GM19324 (cell line): ENCODE measurements around the gene NCEH1.
"Not testable (repeated sequence)": the region's sequence is repeated elsewhere in the genome, so short reads cannot be mapped to it uniquely, and the experiment has no call there.

Experiments used
- ATAC-seq: cut with Tn5 transposase; IDR thresholded peaks from one replicate; pipeline ENCODE4 v1.9.1; 2021; ENCODE audit warnings: mild to moderate bottlenecking, moderate library complexity; ENCODE audit not compliant: unreplicated experiment, low FRiP score

NCEH1 gene

DNA sequence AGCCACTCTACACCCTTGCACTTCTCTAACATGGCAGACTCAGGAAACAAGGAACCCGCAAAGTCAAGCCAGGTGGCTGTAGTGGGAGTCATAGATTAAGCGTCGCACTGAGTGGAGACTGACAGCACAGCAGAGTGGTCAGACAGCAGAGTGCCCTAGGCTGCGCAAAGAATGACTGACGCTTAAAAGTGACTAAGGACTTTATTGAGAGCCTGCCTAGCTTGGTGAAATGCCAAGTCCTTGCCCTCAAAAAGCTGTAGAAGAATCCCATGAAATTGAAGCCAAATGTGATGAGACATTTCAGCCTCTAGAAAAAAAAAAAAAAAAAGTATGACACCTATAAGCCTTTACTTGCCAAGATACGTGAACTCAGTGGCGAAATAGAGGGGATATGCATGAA lies 30.2 kb downstream of the NCEH1 start:
- ATAC-seq: no peak

DNA sequence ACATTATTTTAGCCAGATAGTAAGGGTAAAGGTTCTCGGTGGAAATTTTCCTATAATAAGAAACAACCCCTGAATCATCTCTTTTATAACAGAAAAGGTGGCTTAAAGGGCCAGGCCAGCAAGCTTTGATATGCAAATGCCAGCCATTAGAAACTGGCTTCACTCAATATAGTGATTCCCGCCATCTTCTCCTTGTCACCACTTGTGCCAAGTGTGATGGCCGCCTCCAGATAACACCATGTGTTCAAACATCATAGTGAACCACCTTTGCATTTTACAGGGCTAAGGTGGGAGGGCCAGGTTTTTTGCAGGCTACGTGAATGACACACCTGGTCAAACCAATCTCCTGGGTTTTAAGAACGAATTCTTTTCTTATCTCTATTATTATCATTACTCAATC lies 31.3 kb downstream of the NCEH1 start:
- ATAC-seq: no peak

DNA sequence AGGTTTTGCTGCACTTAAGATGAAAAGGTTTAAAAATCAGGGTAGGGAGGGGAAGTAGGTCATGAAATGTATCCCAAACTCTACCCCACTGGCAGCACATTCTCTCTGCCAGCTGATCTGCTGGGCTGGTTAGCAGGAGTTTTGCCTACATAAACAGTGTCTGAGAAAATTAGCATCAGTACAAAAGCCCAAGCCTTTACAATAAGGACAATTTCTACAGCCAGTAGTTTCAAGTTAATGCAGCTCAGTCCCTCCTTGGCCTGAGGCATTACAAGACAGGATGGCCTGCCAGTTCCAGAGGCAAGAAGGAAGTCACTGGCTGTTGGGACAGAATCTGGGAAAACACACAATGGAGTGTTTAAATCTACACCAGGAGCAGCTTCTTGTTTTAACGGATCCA lies 32.8 kb downstream of the NCEH1 start:
- ATAC-seq: no peak

DNA sequence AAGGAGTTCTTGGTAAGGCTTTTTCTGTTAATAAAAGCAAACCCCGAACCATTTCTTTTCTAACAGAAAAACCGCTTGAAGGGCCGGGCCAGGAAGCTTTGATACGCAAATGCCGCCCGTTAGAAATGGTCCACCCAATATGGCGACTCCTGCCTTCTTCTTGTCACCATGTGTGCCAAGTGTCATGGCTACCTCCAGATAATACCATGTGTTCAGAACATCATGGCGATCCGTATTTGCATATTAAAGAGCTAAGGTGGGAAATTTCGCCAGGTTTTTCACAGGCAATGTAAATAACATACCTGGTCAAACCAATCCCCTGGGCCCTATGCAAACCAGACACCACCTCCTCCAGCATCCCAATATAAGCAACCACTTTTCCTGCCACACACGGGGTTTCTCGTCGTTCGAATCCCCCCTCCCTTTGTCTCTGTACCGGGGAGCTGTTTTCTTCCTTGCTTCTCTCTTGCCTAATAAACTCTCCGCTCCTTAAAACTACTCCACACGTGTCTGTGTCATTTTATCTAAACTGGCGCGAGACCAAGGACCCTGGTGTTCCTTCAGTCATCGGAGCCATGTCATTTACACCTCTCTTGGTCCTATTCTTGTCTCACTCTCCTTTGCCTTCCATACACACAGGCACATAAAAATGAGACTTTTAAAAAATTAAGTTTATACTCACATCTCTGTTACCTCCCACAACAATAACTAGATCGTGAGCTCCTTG lies 34.5 kb downstream of the NCEH1 start:
- no peak for ATAC-seq

DNA sequence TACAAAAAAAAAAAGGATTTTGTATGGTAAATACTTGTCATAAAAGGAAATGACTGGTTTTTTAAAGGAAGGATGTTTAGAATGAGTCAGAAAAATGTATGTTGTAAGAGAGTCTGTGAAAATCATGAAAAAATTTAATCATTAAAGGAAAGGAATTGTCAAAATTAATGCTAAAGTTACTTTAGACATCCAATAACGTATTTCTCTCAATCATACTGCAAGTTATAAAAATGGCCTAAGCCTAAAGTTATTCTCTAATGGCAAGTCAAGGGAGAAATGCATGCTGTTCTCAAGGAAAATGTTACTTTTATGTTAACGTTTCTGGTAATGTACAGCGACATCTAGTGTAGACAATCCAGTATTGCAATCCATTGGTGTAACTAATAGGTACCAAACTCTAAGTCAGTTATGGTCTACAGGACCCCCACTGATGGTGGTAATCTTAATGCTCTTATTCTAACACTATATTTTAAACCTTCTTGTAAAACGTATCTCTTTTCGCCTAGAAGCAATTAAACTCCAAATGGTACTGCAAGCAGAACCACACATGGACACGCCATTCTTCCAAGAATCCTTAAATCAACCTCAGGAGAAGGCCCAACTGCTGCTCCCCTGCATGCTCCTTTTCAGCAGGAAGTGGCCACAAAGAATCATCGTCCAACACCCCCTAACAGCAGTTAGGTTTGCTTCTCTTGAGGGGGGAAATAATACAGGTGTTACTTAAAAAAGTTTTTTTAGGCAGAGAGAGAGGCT lies 35.2 kb downstream of the NCEH1 start:
- ATAC-seq: no peak

DNA sequence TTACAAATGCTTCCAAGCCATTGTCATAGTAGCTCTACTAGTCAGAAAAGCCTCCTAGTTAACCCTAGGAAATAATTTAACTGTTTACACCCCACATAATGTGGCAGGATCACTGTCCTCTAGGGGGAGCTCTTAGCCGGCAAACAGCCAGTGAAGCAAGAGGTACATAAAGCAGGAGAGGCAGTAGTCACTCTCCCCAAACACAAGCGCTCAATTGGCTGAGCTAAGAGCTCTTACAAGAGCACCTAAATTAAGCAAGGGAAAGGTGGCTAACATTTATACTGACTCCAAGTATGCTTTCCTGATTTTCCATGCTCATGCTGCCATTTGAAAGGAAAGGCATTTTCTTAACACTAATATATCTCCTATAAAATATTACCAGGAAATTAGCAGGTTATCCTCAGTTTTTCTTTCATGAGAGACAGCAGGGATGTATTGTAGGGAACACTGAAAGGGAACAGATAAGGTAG lies 37.6 kb downstream of the NCEH1 start:
- ATAC-seq: no peak

DNA sequence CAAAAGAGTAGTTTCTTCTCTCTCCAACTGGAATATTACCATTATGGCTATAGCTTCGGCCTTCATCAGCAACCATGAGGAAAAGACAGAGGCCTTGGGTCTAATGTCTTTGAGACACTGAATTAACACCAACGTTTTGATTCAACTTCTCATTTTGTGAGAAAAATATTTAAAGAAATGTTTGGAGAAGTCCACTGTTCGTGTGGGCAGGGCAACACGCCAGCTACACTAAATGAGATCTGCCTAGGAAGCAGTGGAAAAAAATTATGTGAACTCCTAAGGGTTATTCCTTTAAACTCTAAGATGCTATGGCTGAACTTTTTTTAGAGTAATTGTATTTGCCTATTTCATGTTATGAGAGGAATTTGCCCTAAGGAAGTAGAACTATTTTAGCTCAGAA lies 41.8 kb downstream of the NCEH1 start:
- no peak for ATAC-seq

DNA sequence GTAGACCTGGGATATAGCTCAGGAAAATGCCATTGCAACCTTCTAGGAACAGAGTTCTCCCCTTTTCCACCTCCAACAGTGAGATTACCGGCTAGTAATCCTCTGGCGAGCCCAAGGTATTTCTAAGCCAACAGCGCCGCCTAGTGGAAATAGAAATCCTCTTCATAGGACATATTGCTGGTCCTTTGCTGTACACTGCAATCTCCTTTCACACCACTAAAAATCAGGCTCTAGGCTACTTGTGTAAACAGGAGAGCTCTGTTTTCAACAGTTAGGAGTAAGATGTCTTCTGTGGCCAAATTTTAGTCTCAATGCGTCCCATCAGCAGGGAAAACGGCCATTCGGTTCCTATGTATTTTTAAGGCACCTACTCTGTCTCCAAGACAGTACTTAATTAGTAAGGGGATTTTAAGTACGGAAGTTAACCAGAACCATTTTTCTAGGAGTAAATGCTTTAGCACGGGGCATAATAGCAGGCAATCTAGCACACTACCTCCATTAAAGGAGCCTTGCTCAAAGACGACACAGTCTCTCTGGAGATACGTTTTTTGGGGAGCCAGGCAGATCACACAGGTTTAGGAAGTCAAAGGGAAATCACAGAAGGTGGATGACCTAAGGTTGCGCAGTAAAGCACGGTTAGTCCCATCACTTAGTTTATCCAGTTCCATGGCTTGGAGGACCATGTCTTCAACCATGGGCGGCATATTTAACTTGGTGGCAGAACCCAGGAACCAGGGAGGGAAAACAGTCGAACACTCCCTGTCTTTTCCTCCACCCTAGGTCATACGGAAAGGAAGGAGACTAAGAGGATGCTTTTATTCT lies 43.8 kb downstream of the NCEH1 start:
- peak; percentile 86 for ATAC-seq

DNA sequence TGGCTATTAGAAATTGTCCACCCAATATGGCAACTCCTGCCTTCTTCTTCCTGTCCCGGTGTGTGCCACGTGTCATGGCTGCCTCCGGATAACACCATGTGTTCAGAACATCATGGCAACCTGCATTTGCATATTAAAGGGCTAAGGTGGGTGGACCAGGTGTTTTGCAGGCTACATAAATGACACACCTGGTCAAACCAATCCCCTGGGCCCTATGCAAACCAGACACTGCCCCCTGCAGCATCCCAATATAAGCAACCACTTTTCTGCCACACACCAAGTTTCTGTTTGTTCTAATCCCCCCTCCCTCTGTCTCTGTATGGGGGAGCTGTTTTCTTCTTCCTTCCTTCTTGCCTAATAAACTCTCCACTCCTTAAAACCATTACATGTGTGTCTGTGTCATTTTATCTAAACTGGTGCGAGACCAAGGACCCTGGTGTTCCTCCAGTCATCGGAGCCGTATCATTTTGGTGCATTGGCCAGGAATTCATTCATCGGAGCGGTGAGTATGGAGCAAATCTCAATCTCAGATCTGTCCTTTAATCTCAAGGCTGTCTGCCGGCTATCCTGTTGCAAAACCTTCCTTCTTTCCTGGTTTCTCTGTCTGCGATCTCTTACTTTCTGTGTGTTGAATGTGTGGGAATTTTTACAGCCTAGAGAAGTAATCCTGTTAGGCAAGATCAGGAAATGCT lies 44.5 kb downstream of the NCEH1 start:
- ATAC-seq: no peak

DNA sequence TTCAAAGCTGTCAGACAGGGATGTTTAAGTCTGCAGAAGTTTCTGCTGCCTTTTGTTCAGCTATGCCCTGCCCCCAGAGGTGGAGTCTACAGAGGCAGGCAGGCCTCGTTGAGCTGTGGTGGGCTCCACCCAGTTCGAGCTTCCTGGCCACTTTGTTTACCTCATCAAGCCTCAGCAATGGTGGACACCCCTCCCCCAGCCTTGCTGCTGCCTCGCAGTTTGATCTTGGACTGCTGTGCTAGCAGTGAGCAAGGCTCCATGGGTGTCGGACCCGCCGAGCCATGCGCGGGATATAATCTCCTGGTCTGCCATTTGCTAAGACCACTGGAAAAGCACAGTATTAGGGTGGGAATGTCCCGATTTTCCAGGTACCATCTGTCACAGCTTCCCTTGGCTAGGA lies 45.4 kb downstream of the NCEH1 start:
- not testable (repeated sequence) for ATAC-seq

DNA sequence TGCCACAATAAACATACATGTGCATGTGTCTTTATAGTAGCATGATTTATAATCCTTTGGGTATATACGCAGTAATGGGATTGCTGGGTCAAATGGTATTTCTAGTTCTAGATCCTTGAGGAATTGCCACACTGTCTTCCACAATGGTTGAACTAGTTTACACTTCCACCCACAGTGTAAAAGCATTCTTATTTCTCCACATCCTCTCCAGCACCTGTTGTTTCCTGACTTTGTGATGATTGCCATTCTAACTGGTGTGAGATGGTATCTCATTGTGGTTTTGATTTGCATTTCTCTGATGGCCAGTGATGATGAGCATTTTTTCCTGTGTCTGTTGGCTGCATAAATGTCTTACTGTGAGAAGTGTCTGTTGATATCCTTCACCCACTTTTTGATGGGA lies 50.4 kb downstream of the NCEH1 start:
- ATAC-seq: not testable (repeated sequence)

DNA sequence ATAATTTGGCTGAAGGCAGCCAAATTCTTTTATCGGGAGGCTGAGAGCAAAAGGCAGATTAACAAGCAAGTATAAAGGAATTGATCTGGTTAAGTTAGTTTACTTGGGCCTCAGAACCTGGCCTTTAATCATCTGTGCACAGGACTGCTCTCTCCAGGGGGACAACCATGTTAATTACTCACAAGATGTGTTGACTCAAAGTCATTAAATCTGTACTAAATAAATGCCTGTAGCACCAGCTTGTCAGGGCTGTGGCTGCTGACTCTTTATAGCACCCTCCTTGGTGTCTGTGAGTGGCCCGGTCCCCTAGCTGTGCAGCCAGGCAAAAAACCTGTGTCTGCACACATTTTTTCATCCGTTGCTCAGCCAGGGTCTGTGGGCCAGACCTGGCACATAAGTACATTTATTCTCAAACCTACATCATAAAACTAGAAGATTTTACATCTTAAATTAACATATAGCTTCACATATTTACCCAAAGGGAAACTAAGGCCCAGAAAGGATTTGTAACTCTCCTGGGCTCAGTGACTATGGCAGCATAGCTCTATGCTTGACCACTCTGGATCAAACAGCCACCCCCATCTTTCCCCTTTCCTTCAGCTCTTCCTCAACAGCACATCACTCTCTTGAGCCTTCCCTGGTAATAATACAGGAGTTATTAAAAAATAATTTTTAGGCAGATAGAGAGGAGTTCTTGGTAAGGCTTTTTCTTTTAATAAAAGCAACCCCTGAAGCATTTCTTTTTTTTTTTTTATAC lies 51.4 kb downstream of the NCEH1 start:
- no peak for ATAC-seq

DNA sequence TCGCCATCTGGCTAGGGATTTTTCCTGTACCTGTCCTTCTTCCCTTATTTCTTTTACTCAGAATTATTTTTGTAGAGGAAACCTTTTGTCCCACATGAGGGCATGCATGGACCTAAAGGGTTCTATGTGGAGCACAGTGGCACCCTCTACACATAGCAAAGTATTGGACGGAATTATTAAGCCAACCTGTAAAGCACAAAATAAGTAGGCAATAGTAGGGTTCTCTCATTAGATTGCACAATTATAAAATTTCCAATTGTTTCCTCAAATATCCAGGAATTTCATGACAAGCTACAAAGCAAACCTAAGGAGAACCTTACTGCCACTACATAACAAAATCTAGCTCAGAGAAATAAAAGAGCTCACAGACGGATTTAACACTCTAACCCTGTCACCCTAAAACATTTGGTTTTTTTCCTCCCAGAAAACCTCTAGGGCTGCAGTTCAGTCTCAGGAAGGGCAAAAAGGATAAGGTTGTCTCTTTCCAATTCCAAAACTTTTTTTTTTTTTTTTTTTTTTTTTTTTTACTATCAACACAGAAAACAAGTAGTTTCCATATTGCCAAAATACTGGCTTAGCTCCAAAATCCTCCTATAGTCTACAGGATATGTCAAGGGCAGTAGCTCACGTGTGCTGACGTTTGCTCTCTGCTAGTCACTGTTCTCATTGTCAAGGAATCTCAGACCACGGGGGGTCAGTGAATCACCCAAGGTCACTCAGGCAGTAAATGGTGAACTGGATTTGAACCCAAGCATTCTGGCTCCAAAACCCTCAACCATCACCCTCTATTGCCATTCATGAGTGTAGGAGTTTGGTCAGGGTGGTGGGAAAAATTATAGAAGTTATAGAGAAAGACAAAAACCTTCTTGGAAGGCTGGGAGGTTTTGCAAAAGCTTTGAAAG lies 52.3 kb downstream of the NCEH1 start:
- no peak for ATAC-seq

DNA sequence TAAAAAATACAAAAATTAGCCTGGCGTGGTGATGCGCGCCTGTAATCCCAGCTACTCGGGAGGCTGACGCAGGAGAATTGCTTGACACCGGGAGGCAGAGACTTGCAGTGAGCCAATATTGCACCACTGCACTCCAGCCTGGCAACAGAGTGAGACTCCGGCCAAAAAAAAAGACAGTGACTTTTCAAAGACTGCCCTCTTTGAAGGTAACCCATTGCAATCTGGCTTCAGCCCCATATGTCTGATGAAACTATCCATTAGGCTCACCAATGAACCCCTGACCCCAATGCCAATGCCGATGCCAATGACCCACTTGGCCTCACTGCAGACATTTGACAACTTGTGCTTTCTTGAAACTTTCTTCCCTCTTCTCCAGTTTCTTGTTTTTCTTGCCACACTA lies 54.3 kb downstream of the NCEH1 start:
- no peak for ATAC-seq

DNA sequence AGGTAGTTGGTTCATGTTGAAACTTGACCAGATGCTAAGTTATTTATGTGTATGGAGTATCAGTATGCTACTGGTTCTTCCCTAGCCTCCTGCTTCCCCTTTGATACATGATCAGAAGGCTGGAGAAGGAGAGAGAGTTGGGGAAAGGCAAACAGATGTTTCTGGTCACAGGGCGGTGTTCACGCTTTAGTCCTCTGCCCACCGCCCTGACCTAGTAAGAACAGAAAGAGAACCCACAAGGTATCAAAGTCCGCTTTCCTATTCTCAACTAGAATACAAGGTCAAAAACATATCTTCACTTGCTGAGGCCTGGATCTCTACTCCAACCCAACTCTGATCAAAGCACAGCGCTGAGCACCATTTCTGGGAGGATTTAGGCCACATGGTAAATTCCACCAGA lies 55.5 kb downstream of the NCEH1 start:
- ATAC-seq: no peak

DNA sequence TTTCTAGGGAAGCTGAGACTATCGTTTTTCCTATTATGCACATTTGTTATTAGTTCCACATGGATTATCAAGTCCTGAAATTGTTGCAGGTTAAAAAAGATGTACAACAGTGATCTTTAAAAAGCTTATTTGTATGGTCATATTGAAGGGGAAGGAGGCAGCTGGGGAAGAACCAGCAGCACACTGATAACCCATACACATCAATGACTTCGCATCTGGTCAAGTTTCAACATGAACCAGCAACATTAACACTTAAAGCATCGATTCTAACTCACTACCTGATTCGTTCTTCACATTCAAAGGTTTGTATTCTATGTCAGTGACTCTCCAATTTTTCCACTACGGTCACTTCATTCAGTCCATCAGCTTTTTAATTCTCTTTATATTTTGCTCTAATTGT lies 56.4 kb downstream of the NCEH1 start:
- ATAC-seq: no peak

DNA sequence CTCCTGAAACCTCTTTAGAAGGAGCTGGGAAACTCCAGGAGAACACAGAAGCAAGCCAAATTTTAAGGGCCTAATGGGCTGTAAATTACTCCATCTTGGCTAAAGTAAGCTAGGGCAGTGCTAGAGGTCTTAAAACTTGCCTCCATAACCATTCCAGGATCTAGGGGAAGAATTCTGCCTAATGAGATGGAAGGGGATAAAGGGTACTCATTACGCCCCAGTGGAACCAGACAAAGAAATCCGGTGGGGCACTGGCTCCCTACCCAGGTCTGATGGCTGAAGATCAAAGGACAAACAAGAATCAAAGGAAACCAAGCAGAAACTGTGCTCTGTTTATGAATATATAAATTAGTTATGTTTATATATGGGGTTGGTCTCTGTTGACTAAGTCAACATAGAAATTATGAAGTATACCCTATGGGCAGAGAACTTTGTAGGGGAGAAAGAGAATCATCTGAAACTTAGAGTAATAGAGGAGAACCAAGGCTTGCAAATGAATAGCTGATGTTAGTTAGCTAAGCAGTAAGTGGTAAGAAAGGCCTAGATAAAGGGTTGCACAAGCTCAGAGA lies 57.8 kb downstream of the NCEH1 start:
- ATAC-seq: no peak

DNA sequence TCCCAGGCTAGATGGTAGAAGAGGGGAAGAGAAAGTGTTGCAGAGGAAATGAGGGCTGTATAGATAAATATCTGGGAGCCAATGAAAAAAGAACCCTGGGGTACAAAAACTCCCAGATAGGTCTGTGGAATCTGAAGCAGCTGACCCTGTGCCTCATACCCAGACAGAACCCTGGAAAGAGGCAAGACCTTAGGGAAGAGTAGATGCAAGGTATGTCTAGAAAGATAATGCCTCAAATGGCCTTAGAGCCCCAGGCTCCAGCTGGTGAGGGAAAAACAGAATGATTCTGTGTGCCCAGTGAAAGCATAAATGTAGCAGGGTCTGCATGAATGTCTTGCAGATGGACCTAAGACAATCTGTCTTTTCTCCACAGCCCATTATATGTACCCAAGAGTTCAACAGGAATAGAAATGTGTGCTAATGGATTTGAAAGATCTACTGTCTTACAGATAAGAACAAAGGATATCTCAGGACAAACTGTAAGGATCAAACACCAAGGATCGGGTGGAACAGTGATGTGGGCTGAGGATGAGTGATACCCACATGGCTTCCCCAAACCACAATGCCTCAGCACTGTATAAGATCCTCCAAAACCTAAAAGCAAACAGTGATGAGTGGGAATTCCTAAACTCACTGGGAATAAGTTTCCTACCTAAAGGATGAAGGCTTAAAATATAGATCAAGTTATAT lies 58.8 kb downstream of the NCEH1 start:
- no peak for ATAC-seq
